Loucy (cell line): Measurements from ENCODE around the gene CRISP3.

Experiments
- CTCF ChIP-seq: fragments of 200-600 bp; sonication (generic); conservative IDR thresholded peaks from 2 replicates; pipeline ENCODE4 v1.5.1; 2014; ENCODE audit warnings: mild to moderate bottlenecking, antibody characterized with exemption, low read length
- EZH2phosphoT487 ChIP-seq: fragments of 200-600 bp; IDR thresholded peaks from 2 replicates; pipeline ENCODE4 v1.6.1; 2018; ENCODE audit warnings: antibody characterized with exemption, mild to moderate bottlenecking, moderate library complexity, borderline replicate concordance

GRCh38 chr6:49698478-49698877 lies 45.7 kb downstream of the CRISP3 start:
- TF ChIP-seq CTCF: no peak
- TF ChIP-seq EZH2phosphoT487: no peak
